HCT116 (cell line): ENCODE data around the gene SPSB2. TPM values are rescaled to one million over a fixed set of nuclear protein-coding genes. Genes with fewer than 3 reads are reported as not detected.
A peak's percentile ranks its signal among the peaks of the same experiment; 100 is the strongest.

Experiments
- ATAC-seq: fragments of 200-7000 bp; cut with Tn5 transposase; 2 replicates; pipeline ENCODE4 v1.9.1; 2020; ENCODE audit warnings: mild to moderate bottlenecking, moderate library complexity
- BruUV-seq: library from RNA; stranded (reverse); fragments of 400-500 nt; replicated peaks from 2 replicates; lab custom pipeline; 2021; lab: Mats Ljungman, UMichigan
- CTCF ChIA-PET: fragments of 300-600 bp; sonication (Branson Sonifier 250); formaldehyde crosslinking; loops from one replicate; lab custom pipeline; 2021; ENCODE audit warnings: antibody characterized with exemption; lab: Charles Lee
- POLR2A ChIA-PET: fragments of 300-600, 350-600 bp; sonication (Branson Sonifier 250); formaldehyde crosslinking; loops from one replicate; lab custom pipeline; 2021; ENCODE audit warnings: antibody characterized with exemption; lab: Charles Lee
- RAD21 ChIA-PET, 2 experiments: fragments of 300-600 bp; sonication (Branson Sonifier 250); formaldehyde crosslinking; loops; one replicate each; lab custom pipeline; 2023; ENCODE audit warnings: low total read pairs in 2 of 2; ENCODE audit not compliant: uncharacterized antibody in 2 of 2, unreplicated experiment in 2 of 2, low non-redundant PET in 1 of 2; lab: Charles Lee
- DNase-seq: peaks from one replicate; pipeline ENCODE4 v3.0.0-alpha.2; 2010; ENCODE audit warnings: low read depth, low spot score
- H2AFZ ChIP-seq: fragments of 200-600 bp; shearing (Covaris generic), sonication (generic); 2 replicates; pipeline ENCODE4 v1.6.1; 2017; ENCODE audit warnings: low read depth, mixed run types, mixed read lengths, antibody characterized with exemption, low read length; ENCODE audit not compliant: poor library complexity, severe bottlenecking
- H3K27ac ChIP-seq: 2 replicates; pipeline ENCODE4 v1.5.1; 2012; ENCODE audit warnings: low read depth, low read length
- H3K27me3 ChIP-seq: fragments of 200-600 bp; sonication (generic); 2 replicates; pipeline ENCODE4 v1.6.1; 2016; ENCODE audit warnings: mixed run types, low read length, mixed read lengths; ENCODE audit not compliant: insufficient read depth
- H3K36me3 ChIP-seq, 2 experiments: fragments of 200-500 bp in 1 of 2; fragments of 200-600 bp in 1 of 2; sonication (Bioruptor generic) in 1 of 2; sonication (generic) in 1 of 2; 2 replicates each; pipeline versions ENCODE4 v1.5.1 to v1.6.1; 2014 to 2016; ENCODE audit warnings: low read length in 2 of 2, inconsistent platforms in 1 of 2, mixed read lengths in 1 of 2, mixed run types in 1 of 2; ENCODE audit not compliant: insufficient read depth in 2 of 2, control insufficient read depth in 1 of 2
- H3K4me1 ChIP-seq, 2 experiments: fragments of 200-600 bp in 1 of 2; sonication (generic) in 1 of 2; 2 replicates each; pipeline versions ENCODE4 v1.5.1 to v1.6.1; 2012 to 2017; ENCODE audit warnings: low read length in 2 of 2, inconsistent platforms in 1 of 2, mild to moderate bottlenecking in 1 of 2, mixed read lengths in 1 of 2, mixed run types in 1 of 2, moderate library complexity in 1 of 2; ENCODE audit not compliant: insufficient read depth in 2 of 2, control insufficient read depth in 1 of 2
- H3K4me2 ChIP-seq: fragments of 200-600 bp; sonication (generic); 2 replicates; pipeline ENCODE4 v1.6.1; 2017; ENCODE audit warnings: mixed run types, low read length, mixed read lengths
- H3K4me3 ChIP-seq, 2 experiments: fragments of 200-600 bp in 1 of 2; sonication (generic) in 1 of 2; replicated peaks in 1 of 2; 2 replicates each; pipeline ENCODE4 v1.5.1; 2011 to 2016; ENCODE audit warnings: low read length in 2 of 2, control low read depth in 1 of 2, low read depth in 1 of 2, mild to moderate bottlenecking in 1 of 2, mixed read lengths in 1 of 2, mixed run types in 1 of 2
- H3K79me2 ChIP-seq: fragments of 200-600 bp; sonication (generic); 2 replicates; pipeline ENCODE4 v1.6.1; 2017; ENCODE audit warnings: mild to moderate bottlenecking, mixed run types, low read length, moderate library complexity, mixed read lengths; ENCODE audit not compliant: insufficient read depth
- H3K9ac ChIP-seq: fragments of 200-600 bp; sonication (generic); 2 replicates; pipeline ENCODE4 v1.6.1; 2016; ENCODE audit warnings: low read length, mixed read lengths
- H3K9me2 ChIP-seq: fragments of 200-600 bp; sonication (generic), shearing (Covaris generic); 2 replicates; pipeline ENCODE4 v1.6.1; 2017; ENCODE audit warnings: mixed run types, mild to moderate bottlenecking, moderate library complexity; ENCODE audit not compliant: insufficient read depth
- H3K9me3 ChIP-seq, 2 experiments: fragments of 200-500 bp in 1 of 2; fragments of 200-600 bp in 1 of 2; sonication (Bioruptor generic) in 1 of 2; sonication (generic) in 1 of 2; 2 replicates each; pipeline ENCODE4 v1.6.1; 2014 to 2017; ENCODE audit warnings: low read length in 2 of 2, mixed read lengths in 2 of 2, inconsistent platforms in 1 of 2, low read depth in 1 of 2, mild to moderate bottlenecking in 1 of 2, mixed run types in 1 of 2, moderate library complexity in 1 of 2; ENCODE audit not compliant: control insufficient read depth in 1 of 2, insufficient read depth in 1 of 2
- H4K20me1 ChIP-seq: fragments of 200-600 bp; sonication (generic), shearing (Covaris generic); 2 replicates; pipeline ENCODE4 v1.6.1; 2017; ENCODE audit warnings: mixed run types, mild to moderate bottlenecking, moderate library complexity; ENCODE audit not compliant: insufficient read depth
- EGR1 ChIP-seq: IDR thresholded peaks from 2 replicates; pipeline ENCODE4 v1.6.1; 2012; ENCODE audit warnings: low read depth
- ELF1 ChIP-seq: IDR thresholded peaks from 2 replicates; pipeline ENCODE4 v1.6.1; 2012; ENCODE audit warnings: low read depth, borderline replicate concordance
- EZH2 ChIP-seq: fragments of 200-600 bp; sonication (generic); IDR thresholded peaks from 2 replicates; pipeline ENCODE4 v1.6.1; 2017; ENCODE audit warnings: antibody characterized with exemption, mixed run types
- EZH2phosphoT487 ChIP-seq: fragments of 200-600 bp; IDR thresholded peaks from 2 replicates; pipeline ENCODE4 v1.6.1; 2018; ENCODE audit warnings: antibody characterized with exemption, borderline replicate concordance
- FOSL1 ChIP-seq: IDR thresholded peaks from 2 replicates; pipeline ENCODE4 v1.6.1; 2012; ENCODE audit warnings: low read depth
- POLR2A ChIP-seq: IDR thresholded peaks from 2 replicates; pipeline ENCODE4 v1.7.0; 2011; ENCODE audit warnings: borderline replicate concordance; ENCODE audit not compliant: insufficient read depth, insufficient read length; ENCODE audit errors: extremely low read depth
- REST ChIP-seq: IDR thresholded peaks from 2 replicates; pipeline ENCODE4 v1.6.1; 2012; ENCODE audit warnings: low read depth
- intact Hi-C: fragments of 100-400 bp; cut with micrococcal nuclease; formaldehyde crosslinking; loops from 2 replicates; pipeline ENCODE4 v1.10.0; 2022
- total RNA-seq: library from RNA; stranded (reverse); gene quantifications from one replicate; pipeline ENCODE4 v1.2.1, GENCODE V29; 2021; ENCODE audit not compliant: unreplicated experiment

Gene SPSB2
- total RNA-seq, 1 experiment from 2014 or later: 10.0 TPM

GRCh38 chr12:6826125-6826733 lies 46.9 kb downstream of the SPSB2 start:
- Histone ChIP-seq H3K27me3 (peaks cover 6% of the 10 kb centered on the region; the same call in 1 of the 2 replicates), H3K79me2 (peaks cover 31% of the 10 kb centered on the region), H3K9me2 (no peaks in the 10 kb centered on the region), H3K9me3 (no peaks in the 10 kb centered on the region), H2AFZ (no peak overlapping the region), H3K36me3 (peaks cover 2 to 5% of the 10 kb centered on the region in 2 experiments; a peak in 2 of 4 replicates), H3K27ac (peak overlapping the region; percentile 78; the same call in 1 of the 2 replicates), H3K4me2 (no peak overlapping the region), H4K20me1 (no peaks in the 10 kb centered on the region), H3K4me1 (peaks cover 19 to 48% of the 10 kb centered on the region in 2 experiments)
- CTCF ChIA-PET: interaction anchor here (0.9 kb wide), 1 partner anchor 73 kb away, joined by 3 read pairs; the partner anchor contains the start of gene MLF2
- POLR2A ChIA-PET: no interaction called here
- no peak for ATAC-seq
- intact Hi-C loops: no loop called here
- BruUV-seq: no TSS peak
- DNase-seq: no peak
- RAD21 ChIA-PET: no interaction called here
- TF ChIP-seq EZH2: no peak
- TF ChIP-seq POLR2A: no peak
- no peak for TF ChIP-seq ELF1
- TF ChIP-seq EGR1: no peak
- no peak for TF ChIP-seq EZH2phosphoT487
- TF ChIP-seq REST: no peak
- TF ChIP-seq FOSL1: no peak
- TF ChIP-seq, all 23 proteins: peak for 0
- no peak overlapping the region for H3K4me3 ChIP-seq
- no peak overlapping the region for H3K9ac ChIP-seq
